ENCODE measurements around the gene APC. TPM values are rescaled to one million over a fixed set of nuclear protein-coding genes. Genes with fewer than 3 reads are reported as not detected.

APC gene
- total and polyA plus RNA-seq, 2 of the 8 experiments (the other 6 are each of a cell fraction or from before 2014, with no cell fraction given) = 6.8 to 41.9 TPM

GRCh38 chr5:112823181-112823580, 85.5 kb downstream of the APC start (continued):
- no peak for TF ChIP-seq CHD7 (IDR thresholded peaks at IDR 0.05; ENCODE audit: insufficient replicate concordance, low read length)
- no peak for TF ChIP-seq GTF2F1 (IDR thresholded peaks at IDR 0.05; ENCODE audit: borderline replicate concordance, low read depth, low read length)
- no peak for TF ChIP-seq RBBP5 (IDR thresholded peaks at IDR 0.05; ENCODE audit: borderline replicate concordance, low read depth, low read length)
- no peak for TF ChIP-seq CTCF (IDR thresholded peaks at IDR 0.05; ENCODE audit: control extremely low read depth in 1 of 3, insufficient read depth in 1 of 3, low read depth in 1 of 3, low read length in 3 of 3)
- no peak for TF ChIP-seq CREB1 (IDR thresholded peaks at IDR 0.05)
- no peak for TF ChIP-seq CEBPB (IDR thresholded peaks at IDR 0.05; ENCODE audit: low read depth, low read length)
- no peak for TF ChIP-seq BRCA1 (IDR thresholded peaks at IDR 0.05; ENCODE audit: low read depth, low read length)
- no peak for TF ChIP-seq KDM5A (IDR thresholded peaks at IDR 0.05; ENCODE audit: low read length)
- TF ChIP-seq SIRT6 (IDR thresholded peaks at IDR 0.05; ENCODE audit: low read length) = no peak
- TF ChIP-seq CHD2 (IDR thresholded peaks at IDR 0.05; ENCODE audit: low read length) = no peak
